ENCODE measurements around the gene SLC11A2. TPM values are rescaled to one million over a fixed set of nuclear protein-coding genes. Genes with fewer than 3 reads are reported as not detected.

The SLC11A2 gene
- total and polyA plus RNA-seq, 2 donors (not counting 1 experiment from before 2014, with no cell fraction given): 19.7 to 42.0 TPM

- Histone ChIP-seq H3K9me3 (ENCODE audit: control extremely low read depth in 1 of 3, control insufficient read depth in 2 of 3, insufficient read depth in 1 of 3, low read length in 2 of 3) (no peaks in the 10 kb centered on the region), H2AFZ (ENCODE audit: insufficient read depth, low read depth, low read length, poor library complexity, severe bottlenecking) (no peak overlapping the region), H3K27me3 (replicated peaks in 1 of 4; ENCODE audit: control extremely low read depth in 1 of 4, control insufficient read depth in 3 of 4, insufficient read depth in 4 of 4, low read length in 3 of 4) (no peaks in the 10 kb centered on the region), H4K20me1 (ENCODE audit: control insufficient read depth, insufficient read depth, low read length, poor library complexity, severe bottlenecking) (peaks cover 57% of the 10 kb centered on the region), H3K4me1 (ENCODE audit: control insufficient read depth in 2 of 2, insufficient read depth in 2 of 2, low read length in 2 of 2) (peaks cover 34 to 44% of the 10 kb centered on the region in 2 donors), H3K27ac (ENCODE audit: low read length in 2 of 2) (no peak overlapping the region), H3K4me2 (replicated peaks; ENCODE audit: low read depth, low read length, poor library complexity, severe bottlenecking) (peak overlapping the region; percentile 76), H3K4me3 (ENCODE audit: control extremely low read depth in 1 of 5, extremely low read depth in 1 of 5, insufficient read depth in 1 of 5, low read depth in 2 of 5, low read length in 4 of 5) (no peak overlapping the region), H3K9ac (ENCODE audit: low read length) (no peak overlapping the region), H3K36me3 (replicated peaks in 1 of 2; ENCODE audit: control extremely low read depth in 1 of 2, control insufficient read depth in 1 of 2, extremely low read depth in 1 of 2, insufficient read depth in 2 of 2, low read length in 1 of 2) (peaks cover 4 to 57% of the 10 kb centered on the region in 2 experiments), H3K79me2 (ENCODE audit: control insufficient read depth, insufficient read depth, low read length) (peaks cover 62% of the 10 kb centered on the region)
- Mint-ChIP-seq H3K4me3 (no peak overlapping the region), H3K27me3 (no peaks in the 10 kb centered on the region), H3K9me3 (ENCODE audit: insufficient read depth) (no peaks in the 10 kb centered on the region), H3K4me1 (peaks cover 72% of the 10 kb centered on the region), H3K27ac (peak overlapping the region; percentile 39)
- CTCF ChIA-PET: interaction anchor here (3.8 to 10.0 kb wide), 2 partner anchors 55 to 104 kb away, joined by 15 to 94 read pairs; no protein-coding TSS in a partner anchor
- no peak for ATAC-seq (ENCODE audit: low read depth)
- 100% methylated on average over 2 of the region's 3 CpGs for WGBS (ENCODE audit: insufficient coverage)
- intact Hi-C loops (cut with micrococcal nuclease): loop anchor here (10.0 kb wide), 2 partner anchors 425 to 525 kb away; partner anchors contain the start of genes DIP2B and LARP4
- TF ChIP-seq, protein P1, sequence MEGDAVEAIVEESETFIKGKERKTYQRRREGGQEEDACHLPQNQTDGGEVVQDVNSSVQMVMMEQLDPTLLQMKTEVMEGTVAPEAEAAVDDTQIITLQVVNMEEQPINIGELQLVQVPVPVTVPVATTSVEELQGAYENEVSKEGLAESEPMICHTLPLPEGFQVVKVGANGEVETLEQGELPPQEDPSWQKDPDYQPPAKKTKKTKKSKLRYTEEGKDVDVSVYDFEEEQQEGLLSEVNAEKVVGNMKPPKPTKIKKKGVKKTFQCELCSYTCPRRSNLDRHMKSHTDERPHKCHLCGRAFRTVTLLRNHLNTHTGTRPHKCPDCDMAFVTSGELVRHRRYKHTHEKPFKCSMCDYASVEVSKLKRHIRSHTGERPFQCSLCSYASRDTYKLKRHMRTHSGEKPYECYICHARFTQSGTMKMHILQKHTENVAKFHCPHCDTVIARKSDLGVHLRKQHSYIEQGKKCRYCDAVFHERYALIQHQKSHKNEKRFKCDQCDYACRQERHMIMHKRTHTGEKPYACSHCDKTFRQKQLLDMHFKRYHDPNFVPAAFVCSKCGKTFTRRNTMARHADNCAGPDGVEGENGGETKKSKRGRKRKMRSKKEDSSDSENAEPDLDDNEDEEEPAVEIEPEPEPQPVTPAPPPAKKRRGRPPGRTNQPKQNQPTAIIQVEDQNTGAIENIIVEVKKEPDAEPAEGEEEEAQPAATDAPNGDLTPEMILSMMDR (IDR thresholded peaks at IDR 0.05): no peak
- no peak for TF ChIP-seq EZH2 (IDR thresholded peaks at IDR 0.05; ENCODE audit: borderline replicate concordance, insufficient read depth, low read depth, low read length, poor library complexity, severe bottlenecking)
- DNase-seq: no peak
- POLR2A ChIA-PET: interaction anchor here (0.7 kb wide), 2 partner anchors 392 to 1809 kb away, joined by 4 to 5 read pairs; no protein-coding TSS in a partner anchor
Measured at GRCh38 chr12:50929831-50930230, 96.4 kb downstream of the SLC11A2 start.

Small RNAs within 50 kb of the gene (small RNA-seq; reads per million reads assigned to genes)
- gene AC008121.1 (ENCODE audit: insufficient read length, low read depth, low replicate concordance) (not detected), gene RF00019 (ENCODE audit: insufficient read length, low read depth, low replicate concordance) (not detected), gene RNU6-1273P (ENCODE audit: insufficient read length, low read depth, low replicate concordance) (not detected), gene RNU6-87P (ENCODE audit: insufficient read length, low read depth, low replicate concordance) (not detected)

Other genes with a start within 250 kb of the SLC11A2 start
- not detected in 2 replicates for gene TMPRSS12, start 183.5 kb downstream of the SLC11A2 start, total RNA-seq
- gene TMPRSS12, start 183.5 kb downstream of the SLC11A2 start, polyA plus RNA-seq: not detected in 2 replicates
- gene HIGD1C, start 73.8 kb downstream of the SLC11A2 start, total RNA-seq: not detected in 2 replicates
- gene HIGD1C, start 73.8 kb downstream of the SLC11A2 start, polyA plus RNA-seq: not detected in 2 replicates
- gene LETMD1, start 21.9 kb upstream of the SLC11A2 start, total RNA-seq: 101 and 105 TPM in 2 replicates
- 94.7 and 98.3 TPM in 2 replicates for gene LETMD1, start 21.9 kb upstream of the SLC11A2 start, polyA plus RNA-seq
- gene CSRNP2, start 57.2 kb upstream of the SLC11A2 start, total RNA-seq: 49.8 and 52.3 TPM in 2 replicates
- gene CSRNP2, start 57.2 kb upstream of the SLC11A2 start, polyA plus RNA-seq: 10.0 and 10.3 TPM in 2 replicates
- 37.0 and 38.8 TPM in 2 replicates for gene TFCP2, start 146.8 kb upstream of the SLC11A2 start, total RNA-seq
- 12.1 and 15.3 TPM in 2 replicates for gene TFCP2, start 146.8 kb upstream of the SLC11A2 start, polyA plus RNA-seq
- gene POU6F1, start 191.7 kb upstream of the SLC11A2 start, total RNA-seq: 57.5 and 62.6 TPM in 2 replicates
- gene POU6F1, start 191.7 kb upstream of the SLC11A2 start, polyA plus RNA-seq: 16.4 and 27.7 TPM in 2 replicates
- gene DAZAP2, start 212.4 kb upstream of the SLC11A2 start, total RNA-seq: 219 and 233 TPM in 2 replicates
- gene DAZAP2, start 212.4 kb upstream of the SLC11A2 start, polyA plus RNA-seq: 620 and 775 TPM in 2 replicates
- gene SMAGP, start 244.0 kb upstream of the SLC11A2 start, total RNA-seq: 8.0 and 10.4 TPM in 2 replicates
- gene SMAGP, start 244.0 kb upstream of the SLC11A2 start, polyA plus RNA-seq: 15.0 and 21.6 TPM in 2 replicates